ENCODE results near the gene PCMTD2.

DNA sequence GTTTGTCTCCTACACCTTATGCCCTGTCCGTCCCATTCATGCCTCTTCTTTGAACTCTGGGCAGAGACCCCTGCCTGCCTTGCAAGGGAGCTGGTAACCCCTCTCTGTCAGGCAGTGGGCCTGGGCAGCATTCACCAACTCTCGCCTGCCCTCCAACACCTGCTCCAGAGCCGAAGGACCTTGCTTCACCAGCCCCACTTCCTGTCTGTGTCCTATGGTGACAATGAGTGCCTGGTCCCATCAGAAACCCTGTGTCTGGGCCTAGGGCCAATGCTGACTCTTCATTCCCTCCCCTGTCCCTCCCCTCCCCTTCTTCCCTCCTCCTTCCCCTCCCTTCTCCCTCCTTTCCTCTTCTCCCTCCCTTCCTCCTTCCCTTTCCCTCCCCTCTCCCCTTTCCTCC lies 22.8 kb upstream of the PCMTD2 start:
- TF ChIP-seq CTCF (conservative IDR thresholded peaks at IDR 0.05; ENCODE audit: low read depth in 2 of 2) (no peak), REST (IDR thresholded peaks at IDR 0.05; ENCODE audit: unreplicated experiment) (no peak), POLR2AphosphoS5 (IDR thresholded peaks at IDR 0.05; ENCODE audit: low read depth) (no peak), ZNF114 (CRISPR knock-in tag; IDR thresholded peaks at IDR 0.05) (no peak), JUNB (IDR thresholded peaks at IDR 0.05; ENCODE audit: unreplicated experiment) (no peak)
